HG03439 (cell line): ENCODE data around the gene GAL.

Experiments
- ATAC-seq: cut with Tn5 transposase; IDR thresholded peaks from one replicate; pipeline ENCODE4 v1.9.1; 2021; ENCODE audit warnings: mild to moderate bottlenecking, moderate library complexity; ENCODE audit not compliant: unreplicated experiment

The GAL gene

DNA sequence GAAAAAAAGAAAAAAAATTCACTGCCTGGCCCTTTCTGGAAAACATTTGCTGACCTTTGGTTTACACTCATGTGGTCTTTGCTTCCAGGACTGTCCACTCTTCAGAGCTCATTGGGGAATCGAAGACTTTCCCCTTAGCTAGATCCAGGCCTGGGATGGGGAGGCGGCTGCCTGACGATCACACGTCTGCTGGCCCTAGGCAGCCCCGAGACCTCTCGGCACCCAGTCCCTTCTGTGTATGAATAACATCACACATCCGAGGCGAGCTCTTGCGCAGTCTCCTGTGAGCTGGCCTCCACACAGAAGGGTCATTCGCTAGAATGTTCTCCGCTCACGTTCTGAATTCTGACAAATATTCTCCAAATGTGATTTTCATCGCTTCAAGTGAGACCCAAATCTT lies 25.7 kb upstream of the GAL start:
- ATAC-seq, result no peak

DNA sequence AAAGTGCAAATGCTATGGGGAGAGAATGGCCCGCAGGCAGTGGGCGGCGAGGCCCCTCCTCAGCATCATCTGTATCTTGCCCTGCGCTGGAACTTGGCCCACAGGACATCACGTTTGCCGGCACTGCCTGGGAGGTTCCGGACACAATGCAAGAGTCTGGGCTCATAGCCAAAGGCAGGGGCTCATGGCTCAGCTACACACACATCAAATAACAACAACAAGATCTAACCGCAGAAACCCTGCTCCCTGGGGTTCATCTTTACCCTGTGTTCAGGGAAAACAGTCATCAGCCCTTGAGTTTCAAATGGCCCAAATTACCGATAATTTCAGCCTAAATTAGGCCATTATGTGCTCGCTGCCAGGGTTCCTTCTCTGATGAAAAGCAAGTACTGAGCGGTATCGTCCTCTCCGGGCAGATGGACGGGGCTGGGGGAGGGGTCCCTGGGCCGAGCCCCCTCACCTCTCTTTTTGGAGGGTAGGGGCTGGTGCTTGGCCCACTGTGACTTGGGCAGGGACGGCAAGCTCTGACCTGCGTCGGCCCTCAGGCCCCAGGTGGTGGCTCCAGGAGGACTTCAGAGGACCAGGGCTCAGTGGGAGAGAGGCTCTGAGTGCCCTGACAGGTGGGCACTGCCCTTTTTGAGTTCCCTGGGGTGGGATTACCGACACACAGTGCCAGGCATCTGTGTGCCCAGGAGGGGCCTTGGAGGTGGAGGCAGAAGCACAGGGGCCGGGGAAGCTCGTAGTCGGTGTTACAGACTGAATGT lies 25.0 kb upstream of the GAL start:
- ATAC-seq, result no peak

DNA sequence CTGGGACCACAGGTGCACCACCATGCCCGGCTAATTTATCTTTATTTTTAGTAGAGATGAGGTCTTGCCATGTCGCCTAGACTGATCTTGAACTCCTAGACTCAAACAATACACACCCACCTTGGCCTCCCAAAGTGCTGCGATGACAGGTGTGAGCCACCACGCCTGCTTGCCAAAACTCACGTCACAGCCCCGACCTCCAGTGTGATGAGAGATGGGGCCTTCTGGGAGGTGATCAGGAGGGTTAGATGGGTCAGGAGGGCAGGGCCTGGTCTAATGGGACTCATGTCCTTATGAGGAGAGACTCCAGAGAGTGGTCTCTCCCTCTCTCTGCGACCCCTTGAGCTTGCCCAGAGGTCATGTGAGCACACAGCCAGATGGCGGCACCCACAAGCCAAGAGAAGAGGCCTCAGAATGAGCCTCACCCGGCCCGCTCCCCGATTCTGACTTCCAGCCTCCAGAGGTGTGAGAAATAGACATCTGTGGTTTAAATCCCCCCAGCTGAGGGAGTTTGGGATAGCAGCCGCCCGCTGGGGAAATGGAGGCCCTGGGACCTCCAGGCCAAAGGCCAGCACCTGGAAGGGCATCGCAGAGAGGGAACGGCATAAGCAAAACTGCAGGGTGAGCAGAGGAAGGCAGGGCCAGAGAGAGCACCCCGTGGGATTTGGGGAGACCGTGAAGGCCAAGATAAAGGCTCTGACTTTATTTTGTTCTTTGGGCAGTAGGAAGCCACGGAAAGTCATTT lies 24.1 kb upstream of the GAL start:
- ATAC-seq, result no peak

DNA sequence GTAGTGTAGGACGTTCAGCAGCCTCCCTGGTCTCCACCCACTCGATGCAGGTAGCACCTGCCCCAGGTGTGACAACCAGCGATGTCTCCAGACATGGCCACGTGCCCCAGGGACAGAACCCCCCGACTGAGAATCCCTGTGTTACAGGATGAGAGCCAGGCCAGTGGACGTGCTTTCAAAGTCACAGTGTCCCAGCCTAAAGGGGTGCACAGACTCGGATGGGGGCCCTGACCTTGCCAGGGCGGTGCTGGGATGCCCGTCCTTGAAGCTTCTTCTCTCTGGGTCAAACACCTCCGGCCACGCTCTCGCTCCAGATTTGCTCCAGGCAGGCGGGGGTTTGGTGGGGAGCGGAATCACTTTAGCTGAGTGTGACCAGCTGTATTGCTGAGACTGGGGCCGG lies 23.3 kb upstream of the GAL start:
- ATAC-seq, result no peak

DNA sequence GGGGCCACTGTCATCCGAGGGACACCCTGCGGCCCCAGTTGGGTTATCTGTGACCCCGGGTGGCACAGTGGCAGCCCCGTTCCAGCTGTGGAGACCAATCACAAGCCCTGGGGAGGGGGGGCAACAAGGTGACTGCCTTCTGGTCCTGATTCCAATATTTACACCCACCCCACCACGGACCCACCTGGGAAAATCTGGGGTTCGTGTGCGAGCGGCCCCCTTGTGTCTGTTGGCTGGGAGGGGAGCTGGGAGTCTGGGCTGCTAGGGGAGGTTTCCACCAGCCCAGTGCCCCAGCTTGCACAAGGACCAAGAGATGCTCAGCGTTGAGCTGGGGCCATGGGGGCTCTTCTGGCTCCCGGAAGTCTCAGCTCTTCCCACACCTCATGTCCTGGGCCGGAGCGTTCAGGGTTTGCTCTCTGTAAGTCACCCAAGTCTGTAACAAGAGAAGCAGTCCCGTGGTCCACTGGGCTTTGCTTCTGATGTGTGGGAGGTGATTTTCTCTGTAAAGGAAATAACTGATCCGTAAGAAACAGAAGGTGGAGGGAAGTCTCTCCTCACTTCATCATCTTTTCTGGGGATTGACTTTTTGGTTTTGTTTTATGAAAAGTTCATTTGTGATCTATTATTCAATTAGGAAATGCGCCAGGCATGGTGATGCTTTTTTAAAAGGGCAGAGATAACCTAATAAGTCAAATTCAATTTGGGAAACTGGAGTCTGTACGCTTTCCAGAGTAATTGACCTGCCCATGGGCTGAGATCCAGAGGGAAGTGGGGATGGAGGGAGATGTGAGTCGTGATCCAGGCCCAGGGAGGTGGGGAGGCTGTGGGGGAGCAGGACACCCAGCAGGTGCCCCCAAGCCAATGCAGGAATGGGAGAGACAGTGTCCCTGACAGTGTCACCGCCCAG lies 22.4 kb upstream of the GAL start:
- ATAC-seq, result no peak

DNA sequence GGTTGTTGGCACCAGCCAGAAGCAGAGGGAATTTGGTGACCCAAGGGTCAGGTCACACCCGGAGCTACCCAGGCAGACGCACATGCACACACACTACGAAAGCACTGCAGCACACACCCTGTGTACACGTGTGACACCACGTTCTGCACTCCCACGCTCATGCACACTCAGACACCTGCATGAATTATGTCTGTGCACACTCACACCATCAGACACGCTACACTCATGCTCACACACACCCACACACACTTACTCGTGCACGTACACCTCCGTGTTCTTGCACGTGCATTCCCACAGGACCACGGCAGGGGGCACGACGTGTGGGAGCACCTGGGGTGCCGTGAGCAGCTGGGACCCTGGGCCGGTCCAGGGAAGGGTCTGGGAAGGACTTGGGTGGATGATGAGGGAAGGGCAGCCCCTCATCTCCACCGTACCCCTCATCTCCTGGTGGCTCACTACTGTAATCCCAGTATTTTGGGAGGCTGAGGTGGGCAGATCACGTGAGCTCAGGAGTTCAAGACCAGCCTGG lies 20.8 kb upstream of the GAL start:
- no peak for ATAC-seq

DNA sequence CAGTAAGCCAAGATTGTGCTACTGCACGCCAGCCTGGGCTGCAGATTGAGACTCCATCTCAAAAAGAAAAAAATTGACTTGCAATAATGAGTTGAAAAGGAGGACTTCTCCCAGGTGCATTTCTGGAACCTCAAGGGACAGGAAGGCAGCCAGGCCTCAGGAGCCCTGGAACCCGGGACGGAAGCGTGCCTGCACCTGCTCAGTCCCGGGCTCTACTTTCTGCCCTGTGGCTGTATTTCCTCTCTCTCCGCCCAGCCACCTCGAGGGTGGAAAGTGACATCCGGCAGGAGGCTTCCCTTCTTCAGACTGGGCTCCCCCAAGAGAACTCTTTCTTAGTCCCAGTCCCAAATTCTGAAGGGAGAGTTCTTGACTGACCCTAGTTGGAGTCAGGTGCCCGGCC lies 20.2 kb upstream of the GAL start:
- ATAC-seq, result no peak

DNA sequence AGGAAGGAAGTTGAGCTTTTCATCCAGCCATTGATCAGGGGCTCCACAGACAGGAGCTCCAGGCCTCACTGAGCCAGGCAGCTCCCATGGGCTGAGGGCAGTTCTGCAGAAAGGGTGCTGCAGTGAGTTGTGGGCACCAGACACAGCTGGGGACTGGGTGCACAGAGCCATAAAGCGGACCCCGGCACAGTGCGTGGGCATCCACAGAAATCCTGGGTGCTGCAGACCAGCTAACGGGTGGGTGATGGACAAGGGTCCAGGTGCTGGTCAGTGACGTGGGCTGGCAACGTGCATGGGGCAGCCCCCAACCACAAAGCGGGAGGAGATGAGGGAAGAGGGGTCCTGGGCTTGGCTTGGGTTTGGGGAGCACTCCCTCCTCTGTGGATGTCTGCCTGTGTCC lies 19.4 kb upstream of the GAL start:
- no peak for ATAC-seq

DNA sequence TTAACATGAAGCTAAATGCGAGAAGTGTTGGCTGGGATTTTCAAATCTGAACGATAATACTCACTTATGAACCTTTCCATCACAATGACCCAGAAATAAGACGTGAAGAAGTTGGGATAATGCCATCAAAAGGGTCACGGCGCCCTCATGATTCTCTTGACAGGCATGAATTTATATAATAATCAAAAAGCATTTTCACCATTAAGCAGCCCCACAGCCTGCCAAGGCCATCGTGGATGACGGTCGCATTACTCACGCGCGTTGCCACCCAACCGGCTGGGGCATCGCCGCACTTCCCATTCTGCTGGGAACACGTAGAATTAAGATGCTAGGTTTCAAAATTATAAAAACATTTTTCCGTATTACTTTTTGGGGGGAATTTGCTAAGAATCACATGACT lies 18.9 kb upstream of the GAL start:
- ATAC-seq, result no peak

DNA sequence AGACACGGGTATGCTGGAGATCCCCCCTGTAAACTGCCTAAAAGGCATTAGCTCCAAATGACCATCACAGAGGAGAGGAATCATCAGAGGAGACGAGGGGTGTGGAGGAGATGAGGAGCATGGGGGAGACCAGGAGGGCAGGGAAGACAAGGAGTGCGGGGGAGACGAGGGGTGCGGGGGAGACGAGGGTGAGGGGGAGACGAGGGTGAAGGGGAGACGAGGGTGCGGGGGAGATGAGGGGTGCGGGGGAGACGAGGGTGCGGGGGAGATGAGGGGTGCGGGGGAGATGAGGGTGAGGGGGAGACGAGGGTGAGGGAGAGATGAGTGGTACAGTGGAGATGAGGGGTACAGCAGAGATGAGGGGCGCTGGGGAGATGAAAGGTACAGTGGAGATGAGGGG lies 17.5 kb upstream of the GAL start:
- ATAC-seq, result no peak

DNA sequence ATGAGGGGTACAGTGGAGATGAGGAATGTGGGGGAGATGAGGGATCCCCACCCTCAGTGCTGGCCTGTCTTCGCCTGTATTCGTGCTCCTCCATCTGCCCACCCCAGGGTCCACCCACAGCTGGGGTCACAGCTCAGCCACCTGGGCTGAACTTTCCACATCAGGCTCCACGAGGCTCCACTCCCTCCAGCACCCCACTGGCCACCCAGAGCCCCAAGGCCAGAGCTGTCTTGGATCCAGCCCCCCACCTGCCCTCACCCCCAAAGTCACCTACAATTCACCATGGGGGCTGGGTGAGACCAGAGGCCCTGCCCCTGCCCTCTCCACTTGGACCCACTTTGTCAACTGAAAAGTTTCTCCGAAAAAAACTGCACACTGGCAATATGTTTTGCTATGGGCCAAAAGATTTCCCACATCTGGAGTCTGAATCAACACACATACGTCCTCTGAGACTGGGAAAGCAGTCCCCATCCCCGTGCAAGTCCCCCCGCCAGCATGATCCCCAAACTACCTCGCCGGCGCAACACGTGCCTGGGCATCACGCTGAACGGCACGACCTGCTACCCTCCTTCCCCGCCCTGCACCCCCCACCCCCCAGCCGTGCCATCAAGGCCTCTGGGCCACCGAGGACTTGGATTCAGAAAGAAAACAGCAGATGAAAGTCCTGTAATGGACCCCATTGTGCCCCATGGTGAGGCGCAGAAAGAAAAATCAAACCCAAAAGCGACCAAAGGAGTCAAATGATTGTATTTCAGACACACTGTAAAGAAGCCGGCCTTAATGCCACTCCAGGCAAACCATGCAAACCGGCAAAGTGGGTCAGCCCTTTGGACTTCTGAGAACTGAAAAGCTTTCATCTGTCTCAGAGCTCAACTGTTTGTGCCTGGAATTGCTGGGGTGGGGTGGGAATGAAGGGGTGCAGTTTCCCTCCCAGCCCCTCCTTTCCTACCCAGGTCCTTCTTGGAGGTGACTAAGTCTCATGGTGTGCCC lies 16.5 kb upstream of the GAL start:
- no peak for ATAC-seq

DNA sequence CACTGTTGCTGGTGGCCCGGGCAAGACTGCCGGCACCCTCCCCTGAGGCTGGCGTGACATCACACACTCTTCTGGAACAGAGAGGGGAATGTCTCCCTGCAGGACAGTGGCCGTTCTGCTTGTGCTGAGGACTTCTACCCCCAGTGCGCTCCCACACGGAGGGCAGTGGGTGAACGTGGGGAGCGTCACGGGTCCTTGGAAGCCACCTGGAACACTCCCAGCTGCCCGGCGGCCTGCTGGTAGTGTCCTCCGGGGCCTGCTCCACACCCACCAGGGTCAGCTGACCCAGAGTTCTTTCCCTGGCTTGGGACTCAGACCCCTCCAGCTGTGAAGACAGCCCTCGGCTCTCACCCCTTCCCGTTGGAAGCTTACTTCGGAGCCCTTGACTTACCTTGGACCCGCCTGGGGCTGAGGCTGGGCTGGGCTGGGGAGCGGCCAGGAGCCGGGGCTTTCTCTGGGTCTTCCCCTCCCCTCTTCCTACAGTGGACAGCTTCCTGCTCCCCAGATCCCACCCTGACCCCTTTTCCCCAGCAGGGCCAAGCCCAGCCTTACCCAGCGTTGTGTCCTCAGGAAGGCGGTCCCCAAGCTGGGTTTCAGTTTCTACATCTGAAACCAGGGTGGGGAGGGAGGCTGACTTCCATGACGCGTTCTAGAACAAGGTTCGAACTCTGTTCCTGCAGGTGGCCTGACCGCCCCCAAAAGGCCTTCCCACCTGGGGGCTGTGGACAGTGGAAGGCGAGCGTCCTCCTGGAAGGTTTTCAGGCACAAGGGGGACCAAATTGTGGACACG lies 14.8 kb upstream of the GAL start:
- no peak for ATAC-seq

DNA sequence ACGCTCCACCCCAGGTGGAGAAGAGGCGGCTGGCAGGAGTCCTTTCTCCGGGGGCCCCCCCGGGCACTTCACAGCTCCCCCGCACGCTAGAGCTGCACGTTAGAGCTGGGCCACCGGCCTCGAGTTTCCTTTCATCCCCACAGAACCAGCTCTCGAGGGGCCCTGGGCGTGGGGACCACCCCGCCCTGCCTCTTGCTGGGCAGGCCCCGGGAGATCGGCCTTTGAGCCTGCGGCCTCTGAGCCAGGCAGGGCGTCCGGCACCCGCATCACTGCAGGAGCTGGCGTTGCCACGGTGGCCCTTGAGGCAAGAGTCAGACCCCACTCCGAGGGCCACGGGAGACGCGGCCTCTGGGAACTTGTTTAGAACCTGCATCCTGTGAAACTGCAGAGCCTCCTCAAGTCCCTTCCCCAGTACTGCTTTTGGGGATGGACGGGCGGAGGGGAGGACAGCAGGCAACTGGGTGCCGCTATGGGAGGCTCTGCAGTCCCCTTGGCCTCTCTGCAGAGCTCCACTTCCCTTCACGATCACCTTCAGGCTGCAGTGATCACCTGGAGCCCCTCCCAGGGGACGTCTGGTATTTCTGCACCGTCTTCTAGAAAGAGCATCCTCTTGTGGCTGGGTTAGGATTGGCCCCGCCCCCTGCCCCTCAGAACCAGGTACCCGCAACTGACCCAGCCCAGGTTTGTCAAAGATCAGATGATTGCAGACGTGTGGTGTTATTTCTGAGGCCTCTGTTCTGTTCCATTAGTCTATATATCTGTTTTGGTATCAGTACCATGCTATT lies 13.9 kb upstream of the GAL start:
- no peak for ATAC-seq

DNA sequence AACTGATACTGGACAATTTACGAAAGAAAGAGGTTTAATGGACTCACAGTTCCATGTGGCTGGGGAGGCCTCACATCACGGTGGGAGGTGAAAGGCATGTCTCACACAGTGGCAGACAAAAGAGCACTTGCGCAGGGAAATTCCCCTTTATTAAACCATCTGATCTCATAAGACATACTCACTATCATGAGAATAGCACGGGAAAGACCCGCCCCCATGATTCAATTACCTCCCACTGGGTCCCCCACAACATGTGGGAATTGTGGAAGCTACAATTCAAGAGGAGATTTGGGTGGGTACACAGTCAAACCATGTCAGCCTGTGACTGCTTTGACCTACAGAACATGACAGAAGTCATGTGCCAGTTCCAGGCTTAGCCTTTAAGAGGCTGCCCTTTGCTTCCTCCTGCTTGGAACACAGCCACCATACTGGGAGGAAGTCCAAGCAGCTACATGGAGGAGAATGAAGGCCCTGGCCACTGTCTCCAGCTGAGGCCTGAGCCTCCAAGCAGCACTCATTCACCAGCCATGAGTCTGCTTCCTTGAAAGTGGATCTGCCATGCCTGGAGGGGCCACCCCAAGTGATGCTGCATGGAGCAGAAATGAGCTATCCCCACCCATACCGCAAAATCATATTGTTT lies 10.9 kb upstream of the GAL start:
- no peak for ATAC-seq

DNA sequence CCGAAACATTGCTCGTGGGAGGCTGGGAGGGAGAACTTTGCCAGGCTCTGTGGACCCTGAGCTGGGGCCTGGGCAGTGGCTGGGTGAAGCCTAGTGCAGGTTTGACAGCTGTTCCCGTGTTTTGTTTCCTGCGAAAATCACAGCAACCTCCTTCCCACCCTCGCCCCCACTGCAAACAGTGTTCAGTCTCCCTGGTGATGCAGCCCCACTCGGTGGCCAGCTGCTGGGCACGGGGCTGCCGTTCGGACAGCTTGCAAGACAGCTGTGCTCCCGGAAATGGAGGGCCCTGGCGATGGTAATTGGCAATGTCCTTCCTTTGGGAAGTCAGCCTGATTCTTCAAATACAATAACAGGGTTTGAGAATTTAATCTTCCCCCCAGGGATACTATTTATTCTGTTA lies 10.4 kb upstream of the GAL start:
- ATAC-seq, result no peak

DNA sequence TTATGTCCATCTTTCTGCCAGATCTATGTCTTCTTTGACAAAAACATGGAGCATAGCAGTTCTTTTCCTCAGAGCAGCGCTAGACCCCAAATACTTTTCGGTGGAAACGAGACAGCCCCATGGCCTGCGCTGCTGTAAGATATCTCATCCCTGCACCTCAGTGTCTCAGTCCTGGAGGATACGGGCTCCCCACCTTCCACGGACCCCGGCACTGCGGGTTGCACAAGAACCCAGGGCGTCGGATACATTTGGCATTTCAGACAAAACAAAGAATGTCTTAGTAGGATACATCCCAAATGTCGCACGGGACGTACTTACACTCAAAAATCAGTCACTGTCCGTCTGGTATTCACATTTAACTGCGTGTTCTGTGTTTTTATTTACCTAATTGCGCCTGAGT lies 9.9 kb upstream of the GAL start:
- no peak for ATAC-seq

DNA sequence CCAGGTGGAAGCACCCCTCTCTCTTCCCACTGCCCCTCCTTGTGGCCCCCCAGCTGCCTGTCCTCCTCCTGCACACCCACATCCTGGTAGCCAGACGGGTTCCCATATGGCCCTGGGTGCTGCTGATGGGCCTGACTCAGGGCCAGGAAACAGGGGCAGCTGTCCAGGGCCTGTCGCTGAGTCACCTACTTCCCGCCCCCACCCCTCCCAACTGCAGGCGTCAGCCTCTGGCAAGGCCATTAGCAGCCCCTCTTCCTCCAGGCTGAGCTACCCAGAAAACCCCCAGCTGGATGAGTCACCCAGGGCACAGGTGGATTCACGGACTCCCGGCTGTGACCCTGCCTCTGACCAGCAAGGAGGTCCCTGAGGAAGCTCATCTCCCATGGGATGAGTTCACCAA lies 6.9 kb upstream of the GAL start:
- ATAC-seq, result no peak

DNA sequence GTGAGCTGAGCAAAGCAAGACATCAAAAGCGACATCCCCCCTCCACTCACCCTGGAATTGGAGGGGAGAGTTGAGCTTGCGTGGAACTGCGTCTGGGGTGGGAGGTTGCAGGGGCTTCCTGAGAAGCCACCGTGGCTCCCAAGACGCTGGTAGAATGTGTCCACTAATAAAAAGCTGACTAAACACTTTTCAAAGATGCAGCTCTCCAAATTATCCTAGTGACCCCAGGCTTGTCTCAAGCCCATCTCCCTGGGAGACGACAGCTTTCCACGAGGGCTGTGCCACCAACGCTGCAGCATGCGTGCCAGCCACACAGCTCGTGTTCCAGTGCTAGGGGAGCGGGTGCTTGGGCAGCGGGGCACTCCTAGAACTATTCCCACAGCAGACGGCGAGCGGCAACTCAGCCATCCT lies 6.3 kb upstream of the GAL start:
- ATAC-seq, result no peak
